Transverse colon (tissue), 4 donors: ENCODE data around the gene NDC80.

Experiments
- EP300 ChIP-seq: sonication (generic); formaldehyde crosslinking; IDR thresholded peaks from one replicate; pipeline ENCODE4 v1.6.1; 2017; ENCODE audit warnings: antibody characterized with exemption, low read depth
- POLR2AphosphoS5 ChIP-seq, 3 donors: sonication (generic); formaldehyde crosslinking; IDR thresholded peaks; one replicate each; pipeline ENCODE4 v1.6.1; 2016; ENCODE audit warnings: antibody characterized with exemption in 3 of 3
- TF ChIP-seq, protein P1 (sequence below), 5 experiments: fragments of 200-600 bp in 3 of 5; fragments of 450-650 bp in 2 of 5; sonication (generic) in 3 of 5; IDR thresholded peaks; 1 replicate in 2 of 5; 2 replicates in 3 of 5; pipeline ENCODE4 v1.5.1; 2016 to 2017; ENCODE audit warnings: antibody characterized with exemption in 5 of 5, inconsistent platforms in 3 of 5, mild to moderate bottlenecking in 2 of 5, moderate library complexity in 1 of 5

DNA sequence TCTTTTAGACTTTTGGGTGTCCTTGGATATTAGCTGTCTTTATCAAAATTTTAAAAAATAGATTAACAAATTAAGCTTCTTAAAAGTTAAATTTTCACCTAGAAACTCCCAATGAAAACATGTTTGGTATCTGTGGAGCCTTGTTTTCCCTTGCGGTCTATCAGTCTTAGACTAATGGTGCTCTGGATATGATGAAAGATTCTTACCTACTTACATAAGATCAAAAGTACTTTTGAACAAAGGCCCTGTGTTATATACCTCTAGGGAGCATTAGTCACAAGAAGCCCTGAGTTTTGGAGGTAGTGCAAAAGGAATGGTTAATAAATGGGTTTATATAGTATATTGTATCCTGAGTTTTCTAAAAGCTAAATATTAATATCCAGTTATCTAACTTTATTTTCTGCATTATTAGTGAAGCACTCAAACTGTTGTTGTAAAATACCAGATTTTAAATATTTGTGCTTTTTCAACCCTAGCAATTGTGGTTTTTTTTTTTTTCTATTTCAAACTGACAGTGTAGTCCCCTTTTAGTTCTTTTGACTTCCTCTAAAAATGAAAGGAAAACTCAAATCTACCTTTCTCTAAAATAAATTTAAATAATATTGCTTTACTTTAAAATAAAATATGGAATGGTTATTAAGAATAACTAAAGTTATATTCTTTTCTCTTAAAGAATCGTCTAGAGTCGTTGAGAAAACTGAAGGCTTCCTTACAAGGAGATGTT, 18.1 kb downstream of the NDC80 start:
- TF ChIP-seq, protein P1, sequence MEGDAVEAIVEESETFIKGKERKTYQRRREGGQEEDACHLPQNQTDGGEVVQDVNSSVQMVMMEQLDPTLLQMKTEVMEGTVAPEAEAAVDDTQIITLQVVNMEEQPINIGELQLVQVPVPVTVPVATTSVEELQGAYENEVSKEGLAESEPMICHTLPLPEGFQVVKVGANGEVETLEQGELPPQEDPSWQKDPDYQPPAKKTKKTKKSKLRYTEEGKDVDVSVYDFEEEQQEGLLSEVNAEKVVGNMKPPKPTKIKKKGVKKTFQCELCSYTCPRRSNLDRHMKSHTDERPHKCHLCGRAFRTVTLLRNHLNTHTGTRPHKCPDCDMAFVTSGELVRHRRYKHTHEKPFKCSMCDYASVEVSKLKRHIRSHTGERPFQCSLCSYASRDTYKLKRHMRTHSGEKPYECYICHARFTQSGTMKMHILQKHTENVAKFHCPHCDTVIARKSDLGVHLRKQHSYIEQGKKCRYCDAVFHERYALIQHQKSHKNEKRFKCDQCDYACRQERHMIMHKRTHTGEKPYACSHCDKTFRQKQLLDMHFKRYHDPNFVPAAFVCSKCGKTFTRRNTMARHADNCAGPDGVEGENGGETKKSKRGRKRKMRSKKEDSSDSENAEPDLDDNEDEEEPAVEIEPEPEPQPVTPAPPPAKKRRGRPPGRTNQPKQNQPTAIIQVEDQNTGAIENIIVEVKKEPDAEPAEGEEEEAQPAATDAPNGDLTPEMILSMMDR (IDR thresholded peaks at IDR 0.05): no peak
- no peak for TF ChIP-seq POLR2AphosphoS5 (IDR thresholded peaks at IDR 0.05)
- TF ChIP-seq EP300: no peak
